SK-N-SH treated with all-trans-retinoic acid at 6 μM for 48 hours (cell line): ENCODE results near the gene C16orf82.

Experiments used
- ATAC-seq: fragments of 200-7000 bp; cut with Tn5 transposase; 3 replicates; pipeline ENCODE4 v1.9.1; 2020; ENCODE audit warnings: mild to moderate bottlenecking, moderate library complexity
- ARNTL ChIP-seq: fragments of 450-650 bp; formaldehyde crosslinking; IDR thresholded peaks from 2 replicates; pipeline ENCODE4 v1.5.0; 2020; ENCODE audit warnings: low read depth, mild to moderate bottlenecking, moderate library complexity, borderline replicate concordance
- BACH2 ChIP-seq: fragments of 250-450 bp; sonication (Bioruptor Pico); IDR thresholded peaks from 2 replicates; pipeline ENCODE4 v1.9.0; 2021; ENCODE audit warnings: mild to moderate bottlenecking, borderline replicate concordance
- CSDC2 ChIP-seq: fragments of 250-450 bp; sonication (Bioruptor Pico); IDR thresholded peaks from 2 replicates; pipeline ENCODE4 v1.5.0; 2020; ENCODE audit warnings: mild to moderate bottlenecking, moderate library complexity
- CSRNP3 ChIP-seq: fragments of 250-450 bp; sonication (Bioruptor Pico); IDR thresholded peaks from 2 replicates; pipeline ENCODE4 v1.5.1; 2021; ENCODE audit warnings: mild to moderate bottlenecking, moderate library complexity
- GLIS3 ChIP-seq: fragments of 250-450 bp; sonication (Bioruptor Pico); IDR thresholded peaks from 2 replicates; pipeline ENCODE4 v1.5.0; 2020; ENCODE audit warnings: mild to moderate bottlenecking, moderate library complexity
- ISL1 ChIP-seq: fragments of 250-450 bp; sonication (Bioruptor Pico); IDR thresholded peaks from 2 replicates; pipeline ENCODE4 v2.1.2; 2022; ENCODE audit warnings: mild to moderate bottlenecking, moderate library complexity
- OSR1 ChIP-seq: fragments of 250-450 bp; sonication (Bioruptor Pico); IDR thresholded peaks from 2 replicates; pipeline ENCODE4 v1.8.0; 2022; ENCODE audit warnings: moderate library complexity, mild to moderate bottlenecking, inconsistent platforms
- PATZ1 ChIP-seq: fragments of 250-450 bp; sonication (Bioruptor Pico); IDR thresholded peaks from 2 replicates; pipeline ENCODE4 v1.8.0; 2020; ENCODE audit warnings: mild to moderate bottlenecking, moderate library complexity, borderline replicate concordance
- PPARA ChIP-seq: fragments of 250-450 bp; sonication (Bioruptor Pico); IDR thresholded peaks from 2 replicates; pipeline ENCODE4 v1.5.0; 2020; ENCODE audit warnings: mild to moderate bottlenecking, borderline replicate concordance
- RARB ChIP-seq: fragments of 250-450 bp; sonication (Bioruptor Pico); IDR thresholded peaks from 2 replicates; pipeline ENCODE4 v1.8.0; 2021; ENCODE audit warnings: mild to moderate bottlenecking, moderate library complexity
- SNAI2 ChIP-seq: fragments of 250-450 bp; sonication (Bioruptor Pico); IDR thresholded peaks from 2 replicates; pipeline ENCODE4 v1.5.0; 2020; ENCODE audit warnings: mild to moderate bottlenecking, moderate library complexity
- TCF4 ChIP-seq: fragments of 250-450 bp; sonication (Bioruptor Pico); IDR thresholded peaks from 2 replicates; pipeline ENCODE4 v1.8.0; 2021; ENCODE audit warnings: mild to moderate bottlenecking, moderate library complexity, borderline replicate concordance
- TOX ChIP-seq: fragments of 250-450 bp; sonication (Bioruptor Pico); IDR thresholded peaks from 2 replicates; pipeline ENCODE4 v1.8.0; 2021; ENCODE audit warnings: mild to moderate bottlenecking, moderate library complexity, borderline replicate concordance
- ZC3H10 ChIP-seq: fragments of 250-450 bp; sonication (Bioruptor Pico); IDR thresholded peaks from 2 replicates; pipeline ENCODE4 v1.5.1; 2021; ENCODE audit warnings: mild to moderate bottlenecking, moderate library complexity
- ZFP3 ChIP-seq: fragments of 250-450 bp; sonication (Bioruptor Pico); IDR thresholded peaks from 2 replicates; pipeline ENCODE4 v1.5.0; 2020; ENCODE audit warnings: mild to moderate bottlenecking, moderate library complexity
- ZFP30 ChIP-seq: fragments of 450-650 bp; formaldehyde crosslinking; IDR thresholded peaks from 2 replicates; pipeline ENCODE4 v1.5.0; 2022; ENCODE audit warnings: mild to moderate bottlenecking, moderate library complexity
- ZNF565 ChIP-seq: fragments of 450-650 bp; formaldehyde crosslinking; conservative IDR thresholded peaks from 2 replicates; pipeline ENCODE4 v1.5.0; 2020; ENCODE audit warnings: low read depth, mild to moderate bottlenecking, moderate library complexity
- ZNF8 ChIP-seq: fragments of 450-650 bp; formaldehyde crosslinking; IDR thresholded peaks from 2 replicates; pipeline ENCODE4 v1.5.0; 2020; ENCODE audit warnings: mild to moderate bottlenecking, moderate library complexity
- TF ChIP-seq, protein P1 (sequence below): fragments of 250-450 bp; sonication (Bioruptor Pico); IDR thresholded peaks from 2 replicates; pipeline ENCODE4 v1.8.0; 2021; ENCODE audit warnings: low read depth, mild to moderate bottlenecking, moderate library complexity, borderline replicate concordance
- TF ChIP-seq, protein P2 (sequence below): fragments of 250-450 bp; sonication (Bioruptor Pico); IDR thresholded peaks from 2 replicates; pipeline ENCODE4 v1.5.0; 2020; ENCODE audit warnings: mild to moderate bottlenecking, moderate library complexity

Gene C16orf82

DNA sequence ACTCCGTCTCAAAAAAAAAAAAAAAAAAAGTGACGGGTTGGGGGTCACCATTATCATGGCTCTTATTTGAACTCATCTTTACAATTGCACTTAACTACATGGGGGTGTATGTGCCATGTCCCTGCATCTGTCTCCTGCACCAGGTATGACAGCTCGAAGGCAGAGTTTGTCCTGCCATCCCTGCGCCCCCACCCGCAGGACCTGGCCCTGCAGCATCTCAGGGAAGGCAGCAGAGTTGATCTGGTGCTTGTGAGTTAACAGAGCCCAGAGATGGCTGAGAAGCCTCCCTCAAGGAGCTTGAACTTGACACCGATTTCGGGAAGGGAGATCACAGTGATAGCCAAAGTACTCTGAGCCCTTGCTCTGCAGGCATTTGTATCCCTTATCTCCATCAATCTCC lies 44.8 kb downstream of the C16orf82 start:
- ATAC-seq: no peak
- TF ChIP-seq ZNF565 (CRISPR knock-in tag) (no peak), ZC3H10 (CRISPR knock-in tag) (no peak), ZFP3 (no peak), TCF4 (CRISPR knock-in tag) (no peak), CSDC2 (CRISPR knock-in tag) (no peak), OSR1 (CRISPR knock-in tag) (no peak), TOX (no peak), ISL1 (CRISPR knock-in tag) (no peak), PATZ1 (CRISPR knock-in tag) (no peak)
- TF ChIP-seq, protein P1, sequence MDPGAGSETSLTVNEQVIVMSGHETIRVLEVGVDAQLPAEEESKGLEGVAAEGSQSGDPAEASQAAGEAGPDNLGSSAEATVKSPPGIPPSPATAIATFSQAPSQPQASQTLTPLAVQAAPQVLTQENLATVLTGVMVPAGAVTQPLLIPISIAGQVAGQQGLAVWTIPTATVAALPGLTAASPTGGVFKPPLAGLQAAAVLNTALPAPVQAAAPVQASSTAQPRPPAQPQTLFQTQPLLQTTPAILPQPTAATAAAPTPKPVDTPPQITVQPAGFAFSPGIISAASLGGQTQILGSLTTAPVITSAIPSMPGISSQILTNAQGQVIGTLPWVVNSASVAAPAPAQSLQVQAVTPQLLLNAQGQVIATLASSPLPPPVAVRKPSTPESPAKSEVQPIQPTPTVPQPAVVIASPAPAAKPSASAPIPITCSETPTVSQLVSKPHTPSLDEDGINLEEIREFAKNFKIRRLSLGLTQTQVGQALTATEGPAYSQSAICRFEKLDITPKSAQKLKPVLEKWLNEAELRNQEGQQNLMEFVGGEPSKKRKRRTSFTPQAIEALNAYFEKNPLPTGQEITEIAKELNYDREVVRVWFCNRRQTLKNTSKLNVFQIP (CRISPR knock-in tag): no peak

DNA sequence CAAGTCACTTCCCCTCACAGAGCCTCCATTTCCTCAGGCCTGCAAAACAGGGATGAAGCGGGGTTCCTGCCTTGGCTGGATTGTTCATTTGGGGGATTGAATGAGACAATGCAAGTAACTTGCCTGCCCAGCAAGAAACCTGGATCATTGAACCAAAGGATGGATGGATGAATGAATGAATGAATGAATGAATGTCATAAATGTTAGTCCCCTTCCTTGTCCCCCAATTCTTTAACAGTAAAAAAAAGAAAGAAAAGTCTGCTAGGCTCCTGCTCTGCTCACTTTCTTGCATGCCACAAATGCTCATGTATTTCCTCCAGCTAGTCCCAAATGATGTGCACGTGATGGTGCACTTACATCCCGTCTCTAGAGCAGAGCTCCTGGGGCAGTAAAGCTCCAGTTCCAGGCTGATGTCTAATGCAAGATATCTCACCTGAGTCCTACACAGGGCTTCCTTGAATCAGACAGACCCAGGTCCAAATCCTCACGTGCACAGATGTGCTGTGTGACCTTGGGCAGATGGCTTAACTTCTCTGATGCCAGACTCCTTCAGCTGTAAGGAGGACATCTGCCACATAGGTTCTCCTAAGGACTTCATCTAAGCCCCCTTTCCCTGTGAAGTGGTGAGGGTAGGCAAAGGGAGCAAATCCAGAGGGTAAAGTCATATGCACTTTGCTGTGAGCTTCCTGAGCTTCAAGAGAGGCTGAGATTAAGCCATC lies 45.5 kb downstream of the C16orf82 start:
- no peak for ATAC-seq
- TF ChIP-seq OSR1 (CRISPR knock-in tag) (no peak), ARNTL (CRISPR knock-in tag) (no peak), BACH2 (no peak), RARB (CRISPR knock-in tag) (no peak), PPARA (CRISPR knock-in tag) (no peak)
- TF ChIP-seq, protein P2, sequence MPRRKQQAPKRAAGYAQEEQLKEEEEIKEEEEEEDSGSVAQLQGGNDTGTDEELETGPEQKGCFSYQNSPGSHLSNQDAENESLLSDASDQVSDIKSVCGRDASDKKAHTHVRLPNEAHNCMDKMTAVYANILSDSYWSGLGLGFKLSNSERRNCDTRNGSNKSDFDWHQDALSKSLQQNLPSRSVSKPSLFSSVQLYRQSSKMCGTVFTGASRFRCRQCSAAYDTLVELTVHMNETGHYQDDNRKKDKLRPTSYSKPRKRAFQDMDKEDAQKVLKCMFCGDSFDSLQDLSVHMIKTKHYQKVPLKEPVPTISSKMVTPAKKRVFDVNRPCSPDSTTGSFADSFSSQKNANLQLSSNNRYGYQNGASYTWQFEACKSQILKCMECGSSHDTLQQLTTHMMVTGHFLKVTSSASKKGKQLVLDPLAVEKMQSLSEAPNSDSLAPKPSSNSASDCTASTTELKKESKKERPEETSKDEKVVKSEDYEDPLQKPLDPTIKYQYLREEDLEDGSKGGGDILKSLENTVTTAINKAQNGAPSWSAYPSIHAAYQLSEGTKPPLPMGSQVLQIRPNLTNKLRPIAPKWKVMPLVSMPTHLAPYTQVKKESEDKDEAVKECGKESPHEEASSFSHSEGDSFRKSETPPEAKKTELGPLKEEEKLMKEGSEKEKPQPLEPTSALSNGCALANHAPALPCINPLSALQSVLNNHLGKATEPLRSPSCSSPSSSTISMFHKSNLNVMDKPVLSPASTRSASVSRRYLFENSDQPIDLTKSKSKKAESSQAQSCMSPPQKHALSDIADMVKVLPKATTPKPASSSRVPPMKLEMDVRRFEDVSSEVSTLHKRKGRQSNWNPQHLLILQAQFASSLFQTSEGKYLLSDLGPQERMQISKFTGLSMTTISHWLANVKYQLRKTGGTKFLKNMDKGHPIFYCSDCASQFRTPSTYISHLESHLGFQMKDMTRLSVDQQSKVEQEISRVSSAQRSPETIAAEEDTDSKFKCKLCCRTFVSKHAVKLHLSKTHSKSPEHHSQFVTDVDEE (CRISPR knock-in tag): no peak

DNA sequence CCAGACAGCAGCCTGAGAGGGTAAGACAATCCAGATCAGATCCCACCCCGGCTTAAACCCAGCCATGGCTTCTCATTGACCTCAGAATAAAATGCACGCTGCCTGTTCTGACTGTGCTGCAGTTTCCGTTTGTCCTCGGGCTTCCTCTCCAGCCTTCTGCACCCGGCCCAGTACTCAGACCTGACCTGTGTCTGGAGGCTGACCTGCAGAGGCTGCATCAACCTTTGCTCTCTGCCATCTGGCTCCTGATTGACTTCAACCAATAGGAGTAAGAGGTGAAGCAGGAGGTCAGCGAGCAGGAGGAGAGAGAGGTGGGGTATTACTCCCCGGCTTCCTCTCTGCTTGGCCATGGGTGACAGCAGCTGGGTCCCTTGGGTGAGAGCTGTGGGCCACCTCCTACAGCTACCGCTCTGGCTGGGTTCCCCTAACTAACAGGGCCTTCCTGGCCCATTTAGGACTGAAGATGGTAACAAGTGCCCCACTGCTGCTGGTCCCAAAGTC lies 46.7 kb downstream of the C16orf82 start:
- no peak for TF ChIP-seq SNAI2 (CRISPR knock-in tag)
- TF ChIP-seq TOX: no peak
- TF ChIP-seq, protein P1 (CRISPR knock-in tag): no peak
- TF ChIP-seq, protein P2 (CRISPR knock-in tag): no peak
- no peak for TF ChIP-seq GLIS3 (CRISPR knock-in tag)
- no peak for TF ChIP-seq ZFP3
- TF ChIP-seq ZFP30 (CRISPR knock-in tag): no peak
- TF ChIP-seq ARNTL (CRISPR knock-in tag): no peak
- no peak for TF ChIP-seq OSR1 (CRISPR knock-in tag)
- no peak for TF ChIP-seq ZNF565 (CRISPR knock-in tag)
- TF ChIP-seq PPARA (CRISPR knock-in tag): no peak
- TF ChIP-seq ZC3H10 (CRISPR knock-in tag): no peak
- no peak for TF ChIP-seq ISL1 (CRISPR knock-in tag)
- TF ChIP-seq CSRNP3 (CRISPR knock-in tag): no peak
- no peak for TF ChIP-seq RARB (CRISPR knock-in tag)
- no peak for TF ChIP-seq ZNF8 (CRISPR knock-in tag)
- ATAC-seq: no peak
